NCI-H2029 treated with DMSO at 0.1 percent for 48 hours (cell line): ENCODE data around the gene BAIAP3.

Source experiments
- DNase-seq: peaks from one replicate; lab custom pipeline; 2025; lab: John Stamatoyannopoulos, UW

Gene BAIAP3

GRCh38 chr16:1348441-1348840 lies 15.0 kb downstream of the BAIAP3 start:
- DNase-seq = no peak

DNA sequence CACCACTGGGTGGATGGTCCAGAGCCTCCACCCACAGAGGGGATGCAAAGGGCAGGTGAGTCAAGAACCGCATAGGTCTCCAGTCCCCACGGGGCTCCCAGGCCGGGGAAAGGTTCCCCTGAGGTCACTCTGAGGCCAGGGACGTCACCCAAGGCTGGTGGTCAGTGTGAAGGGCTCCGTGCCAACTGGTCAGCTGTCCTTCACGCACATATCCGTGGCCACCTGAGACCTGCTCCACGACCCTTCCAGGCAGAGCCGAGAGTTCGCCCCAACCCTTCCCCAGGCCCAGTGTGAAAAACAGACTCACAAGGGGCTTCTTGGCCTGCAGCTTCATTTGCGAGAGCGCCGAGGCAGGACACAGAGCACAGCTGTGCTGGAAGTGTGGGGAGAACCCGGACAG lies 15.5 kb downstream of the BAIAP3 start:
- no peak for DNase-seq

GRCh38 chr16:1349351-1349750 lies 15.9 kb downstream of the BAIAP3 start:
- DNase-seq = no peak

- DNase-seq = no peak
These were observed 16.5 kb downstream of the BAIAP3 start for GRCh38 chr16:1349951-1350350.

DNA sequence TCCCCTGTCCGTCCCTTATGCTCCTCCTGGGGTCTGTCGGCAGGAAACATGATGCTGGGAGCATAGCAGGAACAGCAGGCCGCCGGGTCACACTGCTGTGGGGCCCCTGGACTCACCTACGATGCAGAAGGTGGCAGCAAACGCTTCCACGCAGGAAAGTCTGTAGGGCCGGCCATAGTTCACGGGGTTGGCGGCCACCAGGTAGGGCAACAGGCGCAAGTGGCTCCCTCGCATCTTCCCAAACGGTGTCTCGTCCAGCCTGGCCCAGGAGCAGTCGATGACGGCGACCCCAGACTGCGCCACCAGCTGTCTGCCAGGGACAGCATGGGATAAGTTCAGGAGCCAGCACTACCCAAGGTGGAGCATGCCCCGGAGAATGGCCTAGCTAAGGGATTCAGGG lies 17.2 kb downstream of the BAIAP3 start:
- no peak for DNase-seq

GRCh38 chr16:1351215-1351581 lies 17.8 kb downstream of the BAIAP3 start:
- no peak for DNase-seq

GRCh38 chr16:1351582-1352362 lies 18.3 kb downstream of the BAIAP3 start, which contains the start of the genes GNPTG and TSR3:
TSS of gene GNPTG (plus strand) at chr16:1351931. CDS start at chr16:1351966, 35 bp downstream.
TSS of gene TSR3 (minus strand) at chr16:1351878. CDS start at chr16:1351804, 74 bp downstream.
- peak; percentile 25 for DNase-seq

GRCh38 chr16:1354815-1355540 lies 21.5 kb downstream of the BAIAP3 start:
- DNase-seq = no peak

GRCh38 chr16:1355591-1355990 lies 22.1 kb downstream of the BAIAP3 start:
- no peak for DNase-seq

GRCh38 chr16:1356061-1356900 lies 22.8 kb downstream of the BAIAP3 start:
- no peak for DNase-seq

DNA sequence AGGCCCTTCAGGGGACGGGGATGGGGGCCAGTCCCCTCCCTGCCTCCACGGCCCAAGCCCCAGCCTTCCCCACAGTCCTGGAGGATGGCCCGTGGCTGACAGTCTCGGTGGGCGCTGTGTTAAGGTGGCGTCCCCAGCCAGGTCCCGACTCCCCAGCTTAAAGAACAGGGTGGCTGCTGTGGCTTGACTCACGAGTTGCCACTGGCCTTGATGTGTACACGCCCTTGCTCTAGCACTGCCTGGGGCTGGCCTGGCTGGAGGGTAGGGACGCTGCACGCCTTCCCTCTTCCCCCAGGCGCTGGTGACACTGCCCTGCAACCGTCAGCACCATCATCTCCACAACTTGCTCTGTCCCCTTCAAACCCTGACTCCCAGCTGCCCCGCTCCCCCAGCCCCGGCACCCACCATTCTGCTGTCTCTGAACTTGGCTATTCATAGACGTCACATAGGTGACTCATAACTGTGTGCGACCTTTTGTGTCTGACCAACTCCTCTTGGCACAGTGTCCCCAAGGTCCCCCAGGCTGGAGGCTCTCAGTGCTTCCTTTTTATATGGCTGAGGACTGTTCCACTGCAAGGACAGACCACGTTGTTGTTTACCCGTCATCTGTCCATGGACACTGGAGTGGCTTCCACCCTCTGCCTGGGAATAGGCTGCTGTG lies 24.6 kb downstream of the BAIAP3 start:
- DNase-seq = no peak

DNA sequence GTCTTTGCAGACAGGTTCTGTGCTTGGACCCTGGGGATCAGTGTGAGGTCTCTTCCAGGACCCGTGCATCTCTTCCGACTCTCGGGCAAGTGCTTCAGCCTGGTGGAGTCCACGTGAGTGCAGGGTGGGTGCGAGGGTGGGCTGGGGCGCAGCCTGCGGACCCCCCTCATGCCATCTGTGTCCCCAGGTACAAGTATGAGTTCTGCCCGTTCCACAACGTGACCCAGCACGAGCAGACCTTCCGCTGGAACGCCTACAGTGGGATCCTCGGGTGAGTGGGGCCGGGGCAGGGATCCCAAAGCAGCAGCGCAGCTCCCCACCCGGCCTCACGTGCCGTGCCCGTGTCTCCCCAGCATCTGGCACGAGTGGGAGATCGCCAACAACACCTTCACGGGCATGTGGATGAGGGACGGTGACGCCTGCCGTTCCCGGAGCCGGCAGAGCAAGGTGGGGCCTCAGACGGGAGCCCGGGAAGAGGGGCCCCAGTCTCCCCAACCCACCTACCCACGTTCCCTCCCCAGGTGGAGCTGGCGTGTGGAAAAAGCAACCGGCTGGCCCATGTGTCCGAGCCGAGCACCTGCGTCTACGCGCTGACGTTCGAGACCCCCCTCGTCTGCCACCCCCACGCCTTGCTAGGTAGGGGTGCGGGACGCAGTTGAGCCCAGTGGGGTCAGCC lies 28.4 kb downstream of the BAIAP3 start:
- DNase-seq = no peak

GRCh38 chr16:1362807-1363206 lies 29.4 kb downstream of the BAIAP3 start:
- DNase-seq = no peak

GRCh38 chr16:1363501-1364041 lies 30.1 kb downstream of the BAIAP3 start:
- DNase-seq = no peak

- no peak for DNase-seq
These were observed 31.1 kb downstream of the BAIAP3 start for GRCh38 chr16:1364510-1364909.

GRCh38 chr16:1366060-1366711 lies 32.7 kb downstream of the BAIAP3 start:
- DNase-seq = no peak

DNA sequence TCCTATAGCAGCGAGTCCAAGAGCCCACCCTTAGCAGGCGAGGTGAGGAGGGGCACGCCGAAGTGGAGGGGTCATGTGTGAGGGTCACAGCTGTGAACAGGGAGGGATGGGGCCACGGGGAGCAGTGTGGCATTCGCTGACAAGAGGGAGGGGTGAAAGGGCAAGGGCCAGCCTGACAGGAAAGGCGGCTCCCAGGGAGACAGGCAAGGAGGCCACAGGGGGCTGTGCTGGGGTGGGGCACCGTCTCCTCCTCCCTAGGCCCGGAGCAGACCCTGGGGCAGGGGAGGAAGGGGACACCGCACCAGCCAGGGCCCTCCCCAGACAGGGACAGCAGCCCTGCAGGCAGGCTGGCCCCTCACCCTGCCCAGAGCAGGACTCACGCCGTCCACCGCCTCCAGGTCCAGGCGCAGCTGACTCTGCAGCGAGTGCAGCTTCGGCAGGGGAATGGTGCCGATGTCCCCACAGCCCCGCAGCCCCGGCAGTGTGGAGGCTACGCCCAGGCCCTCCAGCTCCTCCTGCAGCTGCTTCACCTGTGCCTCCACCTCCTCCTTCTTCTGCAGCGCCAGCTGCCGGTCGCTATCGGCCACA lies 33.4 kb downstream of the BAIAP3 start:
- peak; percentile 10 for DNase-seq

- no peak for DNase-seq
These were observed 34.2 kb downstream of the BAIAP3 start for GRCh38 chr16:1367486-1368174.
